ENCODE measurements around the gene ETV6.

ETV6 gene

GRCh38 chr12:11739980-11740577, 90.6 kb downstream of the ETV6 start:
- no peak for TF ChIP-seq CTCF (IDR thresholded peaks at IDR 0.05)
- no peak for TF ChIP-seq ZFX (IDR thresholded peaks at IDR 0.05; ENCODE audit: borderline replicate concordance)

GRCh38 chr12:11741434-11742092, 92.1 kb downstream of the ETV6 start:
- no peak for TF ChIP-seq ZFX (IDR thresholded peaks at IDR 0.05; ENCODE audit: borderline replicate concordance)
- no peak for TF ChIP-seq CTCF (IDR thresholded peaks at IDR 0.05)
- no peak overlapping the region for H3K27ac ChIP-seq

More at GRCh38 chr12:11739980-11740577, 90.6 kb downstream of the ETV6 start:
- H3K27ac ChIP-seq: no peak overlapping the region

GRCh38 chr12:11743423-11744409, 94.2 kb downstream of the ETV6 start:
- TF ChIP-seq CTCF (IDR thresholded peaks at IDR 0.05) (no peak), ZFX (IDR thresholded peaks at IDR 0.05; ENCODE audit: borderline replicate concordance) (no peak)
- H3K27ac ChIP-seq: no peak overlapping the region

GRCh38 chr12:11744410-11744801, 94.9 kb downstream of the ETV6 start:
- no peak overlapping the region for H3K27ac ChIP-seq
- no peak for TF ChIP-seq CTCF (IDR thresholded peaks at IDR 0.05)
- TF ChIP-seq ZFX (IDR thresholded peaks at IDR 0.05; ENCODE audit: borderline replicate concordance): no peak

GRCh38 chr12:11745113-11745512, 95.6 kb downstream of the ETV6 start:
- no peak overlapping the region for H3K27ac ChIP-seq
- TF ChIP-seq CTCF (IDR thresholded peaks at IDR 0.05) (no peak), ZFX (IDR thresholded peaks at IDR 0.05; ENCODE audit: borderline replicate concordance) (no peak)

GRCh38 chr12:11746024-11746771, 96.7 kb downstream of the ETV6 start:
- no peak overlapping the region for H3K27ac ChIP-seq
- no peak for TF ChIP-seq ZFX (IDR thresholded peaks at IDR 0.05; ENCODE audit: borderline replicate concordance)
- TF ChIP-seq CTCF (IDR thresholded peaks at IDR 0.05): no peak
